Measurements from ENCODE around the gene RAD21L1. TPM values are rescaled to one million over a fixed set of nuclear protein-coding genes. Genes with fewer than 3 reads are reported as not detected.

The RAD21L1 gene
- total and polyA plus RNA-seq, 2 of the 8 experiments (the other 6 are each of a cell fraction or from before 2014, with no cell fraction given), result 0.06 to 0.26 TPM

DNA sequence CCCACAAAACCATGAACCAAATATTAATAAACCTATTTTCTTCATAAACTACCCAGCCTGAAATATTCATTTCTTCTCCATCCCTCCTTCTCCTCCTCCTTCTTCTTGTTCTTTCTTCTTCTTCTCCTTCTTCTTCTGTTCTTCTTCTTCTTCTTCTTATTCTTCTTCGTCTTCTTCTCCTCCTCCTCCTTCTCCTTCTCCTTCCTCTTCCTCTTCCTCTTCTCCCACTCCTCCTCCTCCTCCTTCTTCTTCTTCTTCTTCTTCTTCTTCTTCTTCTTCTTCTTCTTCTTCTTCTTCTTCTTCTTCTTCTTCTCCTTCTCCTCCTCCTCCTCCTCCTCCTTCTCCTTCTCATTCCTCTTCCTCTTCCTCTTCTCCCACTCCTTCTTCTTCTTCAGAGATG, 36.0 kb upstream of the RAD21L1 start (continued):
- no peak for TF ChIP-seq POLR2A (IDR thresholded peaks at IDR 0.05; ENCODE audit: control extremely low read depth in 1 of 2, low read depth in 2 of 2, low read length in 2 of 2)
- no peak for TF ChIP-seq TAF1 (IDR thresholded peaks at IDR 0.05; ENCODE audit: low read depth, low read length)
- TF ChIP-seq KDM1A (IDR thresholded peaks at IDR 0.05; ENCODE audit: borderline replicate concordance, low read length), result no peak
- TF ChIP-seq TAF7 (optimal IDR thresholded peaks at IDR 0.05; ENCODE audit: borderline replicate concordance, low read depth, low read length), result no peak
- TF ChIP-seq, protein P1, sequence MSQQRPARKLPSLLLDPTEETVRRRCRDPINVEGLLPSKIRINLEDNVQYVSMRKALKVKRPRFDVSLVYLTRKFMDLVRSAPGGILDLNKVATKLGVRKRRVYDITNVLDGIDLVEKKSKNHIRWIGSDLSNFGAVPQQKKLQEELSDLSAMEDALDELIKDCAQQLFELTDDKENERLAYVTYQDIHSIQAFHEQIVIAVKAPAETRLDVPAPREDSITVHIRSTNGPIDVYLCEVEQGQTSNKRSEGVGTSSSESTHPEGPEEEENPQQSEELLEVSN (IDR thresholded peaks at IDR 0.05), result no peak
- no peak for TF ChIP-seq CEBPB (IDR thresholded peaks at IDR 0.05; ENCODE audit: low read depth, low read length)
- no peak for TF ChIP-seq SAP30 (IDR thresholded peaks at IDR 0.05; ENCODE audit: insufficient read depth, insufficient replicate concordance, low read length)

All from H1 (cell line).